Midbrain (tissue), 1 donor: Measurements from ENCODE around the gene PPP1R7.
"Not testable (repeated sequence)": the region's sequence is repeated elsewhere in the genome, so short reads cannot be mapped to it uniquely, and the experiment has no call there.

Experiments used
- DNase-seq: peaks from one replicate; lab custom pipeline; 2025; lab: John Stamatoyannopoulos, UW

The PPP1R7 gene

DNA sequence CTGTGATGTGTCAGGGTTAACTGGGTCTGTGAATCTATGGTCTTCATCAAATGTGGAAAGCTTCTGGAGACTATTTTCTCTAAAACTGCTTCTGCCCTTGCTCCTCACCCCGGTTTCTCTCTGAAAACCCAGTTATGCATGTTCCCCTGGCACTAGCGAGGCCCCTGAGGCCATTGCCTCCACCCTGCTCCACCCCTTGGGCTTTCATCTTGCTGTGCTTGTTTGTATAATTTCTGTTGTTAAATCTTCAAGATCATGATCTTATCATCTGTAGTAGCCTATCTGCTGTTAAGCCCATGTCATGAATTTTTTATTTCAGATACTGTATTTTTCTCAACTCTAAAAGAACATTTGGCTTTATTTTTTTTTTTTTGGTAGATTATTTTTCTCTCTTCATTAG is 23.3 kb downstream of the PPP1R7 start:
- no peak for DNase-seq

- DNase-seq: no peak
These were observed 27.5 kb downstream of the PPP1R7 start for GRCh38 chr2:241177526-241178334.

DNA sequence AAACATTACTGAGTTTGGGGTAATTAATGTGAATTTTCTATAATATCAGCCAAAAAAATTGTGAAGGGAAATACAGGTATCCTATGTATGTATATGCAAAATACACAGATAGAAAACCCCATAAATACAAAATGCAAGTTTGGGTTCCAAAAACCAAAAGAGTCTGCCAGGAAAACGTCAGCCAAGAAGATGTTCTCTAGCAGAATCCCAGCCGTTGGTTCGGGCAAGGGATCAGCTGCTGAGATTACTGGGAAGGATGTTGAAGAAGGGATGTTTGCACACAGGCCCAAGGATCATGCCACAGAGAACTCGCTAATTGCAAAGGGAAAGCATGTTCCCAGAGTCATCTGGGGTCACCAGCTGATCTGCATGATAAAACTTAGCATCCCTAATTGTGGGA is 28.7 kb downstream of the PPP1R7 start:
- DNase-seq: no peak

GRCh38 chr2:241179899-241180298 is 29.6 kb downstream of the PPP1R7 start:
- DNase-seq: no peak

GRCh38 chr2:241180495-241180894 is 30.2 kb downstream of the PPP1R7 start:
- DNase-seq: no peak

GRCh38 chr2:241182126-241182525 is 31.9 kb downstream of the PPP1R7 start:
- DNase-seq: no peak

DNA sequence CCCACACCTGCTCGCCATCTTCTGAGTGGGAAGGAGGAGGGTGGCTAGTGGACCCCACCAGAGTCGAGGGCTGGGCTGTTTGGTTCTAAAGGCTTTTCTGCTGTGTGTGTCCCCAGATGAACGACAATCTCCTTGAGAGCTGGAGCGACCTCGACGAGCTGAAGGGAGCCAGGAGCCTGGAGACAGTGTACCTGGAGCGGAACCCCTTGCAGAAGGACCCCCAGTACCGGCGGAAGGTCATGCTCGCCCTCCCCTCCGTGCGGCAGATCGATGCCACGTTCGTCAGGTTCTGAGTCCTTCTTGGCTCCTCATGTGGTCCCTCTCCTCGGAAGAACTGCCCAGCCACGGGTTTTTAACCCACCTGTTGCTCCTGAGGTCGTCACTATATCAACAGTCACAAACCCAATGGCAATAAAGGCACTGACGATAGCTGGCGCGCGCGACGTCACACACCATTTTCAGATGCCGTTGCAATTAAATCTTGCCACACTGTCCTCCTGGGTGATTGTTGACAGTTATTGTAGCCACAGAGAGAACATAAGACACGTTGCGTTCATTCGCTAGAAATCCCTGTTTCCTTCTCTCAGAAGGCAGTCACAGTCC is 32.4 kb downstream of the PPP1R7 start:
- no peak for DNase-seq

DNA sequence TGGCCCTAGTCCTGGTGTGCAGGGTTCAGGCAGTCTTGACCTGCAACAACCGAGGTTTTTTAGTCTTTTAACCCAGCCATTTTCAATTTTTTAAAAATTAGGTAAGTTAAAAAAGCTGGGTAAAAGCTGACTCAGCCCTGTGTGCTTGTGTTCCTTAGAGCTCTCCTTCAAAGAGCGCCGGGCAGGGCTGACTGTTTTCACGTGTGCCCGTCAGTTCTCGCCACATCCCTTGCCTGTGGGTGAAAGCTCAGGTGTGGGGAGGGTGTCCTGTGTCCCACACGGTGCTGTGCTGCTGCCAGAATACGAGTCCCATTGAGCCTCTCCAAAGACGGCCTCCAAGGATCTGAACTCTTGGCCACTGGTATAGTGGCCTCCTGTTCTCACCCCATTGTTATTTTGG is 33.0 kb downstream of the PPP1R7 start:
- no peak for DNase-seq

DNA sequence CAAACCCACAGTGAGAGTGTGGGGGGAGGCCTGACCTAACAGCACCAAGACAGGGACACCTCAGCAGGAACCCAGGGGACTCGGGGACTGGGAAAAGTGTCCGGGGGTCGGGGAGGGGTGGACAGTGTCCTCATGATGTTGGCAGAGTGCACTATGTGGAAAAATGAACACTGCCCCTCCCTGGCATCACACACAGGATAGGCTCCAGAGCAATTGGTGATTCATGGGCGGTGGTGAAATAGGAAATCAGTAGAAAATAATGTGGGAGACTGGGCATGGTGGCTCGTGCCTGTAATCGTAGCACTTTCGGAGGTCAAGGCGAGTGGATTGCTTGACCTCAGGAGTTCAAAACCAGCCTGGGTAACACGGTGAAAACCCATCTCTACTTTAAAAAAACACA is 34.6 kb downstream of the PPP1R7 start:
- DNase-seq: no peak

GRCh38 chr2:241185961-241186360 is 35.7 kb downstream of the PPP1R7 start:
- DNase-seq: no peak

- no peak for DNase-seq
These were observed 37.0 kb downstream of the PPP1R7 start for GRCh38 chr2:241187101-241187917.

DNA sequence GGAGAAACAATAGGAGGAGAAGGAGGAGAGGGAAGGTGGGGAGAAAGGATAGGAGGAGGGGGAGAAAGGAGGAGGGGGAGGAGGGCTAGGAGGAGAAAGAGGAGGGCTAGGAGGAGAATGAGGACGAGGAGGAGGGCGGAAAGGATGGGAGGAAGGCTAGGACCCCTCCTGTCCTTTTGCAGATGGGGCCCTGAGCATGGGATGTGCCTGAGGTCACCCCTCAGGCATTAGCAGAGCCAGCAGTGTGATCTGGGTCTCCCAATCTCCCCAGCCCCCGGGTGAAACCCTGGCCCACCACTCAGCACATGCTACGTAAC is 37.6 kb downstream of the PPP1R7 start:
- no peak for DNase-seq

GRCh38 chr2:241188361-241189092 is 38.3 kb downstream of the PPP1R7 start, which contains the start of gene ANO7:
ANO7 (plus strand) TSS chr2:241188677; CDS start chr2:241190064, 1,387 bp downstream.
- DNase-seq: no peak

- DNase-seq: no peak
These were observed 39.0 kb downstream of the PPP1R7 start for GRCh38 chr2:241189093-241189855.

- DNase-seq: no peak
These were observed 39.6 kb downstream of the PPP1R7 start for GRCh38 chr2:241189856-241190201.

GRCh38 chr2:241190291-241190981 is 40.2 kb downstream of the PPP1R7 start:
- DNase-seq: no peak

DNA sequence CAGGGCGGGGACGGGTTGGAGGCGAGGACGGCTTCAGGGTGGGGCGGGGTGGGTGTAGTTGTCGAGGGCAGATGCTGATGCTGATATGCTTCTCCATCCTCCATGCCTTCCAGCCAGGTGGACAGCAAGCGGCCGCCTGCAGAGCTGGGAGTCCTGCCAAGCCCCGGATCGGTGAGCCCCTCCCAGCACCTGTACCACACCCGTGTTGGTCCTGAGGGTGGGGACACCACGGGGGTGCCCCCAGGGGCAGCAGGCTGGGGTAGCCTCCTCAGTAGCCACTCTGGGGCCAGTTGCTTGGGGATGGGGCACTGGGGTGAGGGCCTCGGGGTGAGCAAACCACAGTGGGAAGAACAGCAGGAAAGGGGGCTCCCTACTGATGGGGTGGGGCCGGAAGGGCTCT is 40.8 kb downstream of the PPP1R7 start:
- DNase-seq: no peak

DNA sequence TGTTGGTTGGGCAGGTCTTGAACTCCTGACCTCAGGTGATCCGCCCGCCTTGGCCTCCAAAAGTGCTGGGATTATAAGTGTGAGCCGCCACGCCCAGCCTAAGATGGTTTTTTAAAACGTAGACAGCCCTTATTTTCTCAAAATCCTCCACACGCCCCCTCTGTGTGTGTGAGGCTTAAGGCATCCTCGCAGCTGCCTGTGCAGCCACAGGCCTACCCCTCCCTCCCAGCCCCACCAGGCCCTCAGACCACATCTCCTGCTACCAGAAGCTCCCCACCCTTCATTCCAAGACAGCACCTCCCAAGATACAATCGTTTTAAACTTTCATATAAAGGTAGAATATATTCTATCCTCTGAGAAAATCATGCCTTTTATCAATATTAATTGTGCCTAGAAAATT is 43.0 kb downstream of the PPP1R7 start:
- no peak for DNase-seq

DNA sequence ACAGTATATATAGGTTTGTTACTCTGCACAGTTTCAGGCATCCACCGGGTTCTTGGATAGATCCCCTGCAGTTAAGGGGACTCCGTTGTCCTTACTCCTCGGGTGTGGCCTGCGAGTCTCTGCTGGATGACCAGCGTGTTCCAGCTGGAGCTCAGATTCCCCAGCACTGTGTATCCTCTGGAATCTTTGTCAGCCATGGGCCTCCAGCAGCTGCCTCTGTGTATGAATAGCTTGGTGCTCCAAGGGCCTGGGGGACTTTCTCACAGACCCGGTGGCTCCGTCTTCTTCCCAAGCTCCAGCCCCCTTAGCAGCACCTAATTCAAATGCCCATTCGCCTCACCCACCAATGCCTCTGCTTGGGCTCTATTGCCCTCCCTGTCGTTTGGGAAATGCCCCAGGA is 44.5 kb downstream of the PPP1R7 start:
- DNase-seq: no peak

DNA sequence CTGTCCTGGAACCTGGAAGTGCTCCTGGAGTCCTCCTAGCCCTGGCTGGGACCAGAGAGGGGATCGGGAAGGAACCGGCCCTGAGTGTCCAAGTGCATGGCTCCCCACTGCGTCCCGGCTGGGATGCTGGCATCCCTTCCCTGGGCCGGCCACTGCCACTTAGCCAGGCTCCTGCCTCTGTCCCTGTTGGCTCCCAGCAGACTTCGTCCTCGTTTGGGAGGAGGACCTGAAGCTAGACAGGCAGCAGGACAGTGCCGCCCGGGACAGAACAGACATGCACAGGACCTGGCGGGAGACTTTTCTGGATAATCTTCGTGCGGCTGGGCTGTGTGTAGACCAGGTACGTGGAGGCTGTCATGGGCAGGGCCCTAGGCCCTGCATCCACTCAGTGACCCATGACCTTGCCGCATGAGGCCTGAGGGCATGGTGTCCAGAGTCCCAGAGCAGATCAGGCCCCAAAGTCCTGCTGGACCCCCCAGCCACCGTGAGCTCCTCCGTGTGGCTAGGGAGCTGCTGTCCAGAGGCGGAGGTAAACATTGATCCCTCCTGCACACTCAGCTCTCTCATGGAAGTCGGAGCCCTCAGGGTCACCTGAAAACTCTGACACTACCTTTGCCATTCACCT is 45.4 kb downstream of the PPP1R7 start:
- DNase-seq: no peak

DNA sequence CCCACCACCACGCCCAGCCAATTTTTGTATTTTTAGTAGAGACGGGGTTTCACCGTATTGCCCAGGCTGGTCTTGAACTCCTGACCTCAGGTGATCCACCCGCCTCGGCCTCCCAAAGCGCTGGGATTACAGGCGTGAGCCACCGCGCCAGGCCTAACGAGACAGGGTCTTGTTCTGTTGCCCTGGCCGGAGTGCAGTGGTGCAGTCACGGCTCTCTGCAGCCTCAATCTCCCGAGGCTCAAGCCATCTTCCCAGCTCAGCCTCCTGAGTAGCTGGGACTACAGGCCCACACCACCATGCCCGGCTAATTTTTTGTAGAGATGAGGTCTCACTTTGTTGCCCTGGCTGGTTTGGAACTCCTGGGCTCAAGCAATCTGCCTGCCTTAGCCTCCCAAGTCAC is 47.0 kb downstream of the PPP1R7 start:
- not testable (repeated sequence) for DNase-seq
